HG02852 (cell line): Measurements from ENCODE around the gene POU2F3.

Source experiments
- ATAC-seq: cut with Tn5 transposase; IDR thresholded peaks from one replicate; pipeline ENCODE4 v1.9.1; 2021; ENCODE audit warnings: mild to moderate bottlenecking, moderate library complexity; ENCODE audit not compliant: unreplicated experiment

Gene POU2F3

GRCh38 chr11:120210626-120211521, 29.1 kb upstream of the POU2F3 start, which contains the start of gene OAF:
Gene OAF (plus strand): TSS chr11:120211032. CDS start chr11:120211280, 248 bp downstream.
- peak; percentile 84 for ATAC-seq

DNA sequence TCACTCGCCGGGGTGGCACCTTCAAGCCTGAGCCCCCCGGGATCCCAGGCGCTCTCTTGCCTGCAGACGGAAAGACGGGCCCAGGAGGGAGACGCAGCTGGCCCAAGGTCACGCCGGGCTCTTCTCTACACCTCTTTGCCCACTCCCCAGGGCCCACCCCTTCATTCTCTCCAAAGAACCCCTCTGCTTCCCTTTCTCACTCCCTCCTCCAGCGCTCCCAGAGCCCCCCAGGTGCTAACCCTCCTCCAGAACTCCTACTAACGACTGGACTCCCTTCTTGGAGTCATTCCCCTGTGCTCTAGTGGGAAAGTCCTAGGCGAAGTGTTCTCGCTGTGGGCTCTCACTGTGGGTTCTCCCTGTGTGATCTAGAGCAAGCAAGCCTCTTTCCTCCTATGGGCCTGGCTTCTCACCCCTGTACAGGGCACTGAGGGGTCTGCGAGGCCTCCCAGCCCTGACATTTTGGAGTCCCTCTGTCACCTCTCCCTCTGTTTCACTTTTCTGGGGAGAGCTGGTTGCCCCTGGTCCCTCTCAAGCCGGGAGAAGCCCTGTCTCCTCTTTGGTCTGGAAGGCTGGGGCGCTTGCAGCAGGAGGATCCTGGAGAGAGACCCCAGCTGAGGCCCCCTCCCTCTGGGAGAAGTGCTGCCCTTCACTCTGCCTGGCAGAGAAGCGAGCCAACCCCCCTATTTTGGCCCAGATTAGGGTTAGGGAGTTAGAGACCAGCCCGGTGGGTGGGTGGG, 28.2 kb upstream of the POU2F3 start:
- ATAC-seq: no peak

DNA sequence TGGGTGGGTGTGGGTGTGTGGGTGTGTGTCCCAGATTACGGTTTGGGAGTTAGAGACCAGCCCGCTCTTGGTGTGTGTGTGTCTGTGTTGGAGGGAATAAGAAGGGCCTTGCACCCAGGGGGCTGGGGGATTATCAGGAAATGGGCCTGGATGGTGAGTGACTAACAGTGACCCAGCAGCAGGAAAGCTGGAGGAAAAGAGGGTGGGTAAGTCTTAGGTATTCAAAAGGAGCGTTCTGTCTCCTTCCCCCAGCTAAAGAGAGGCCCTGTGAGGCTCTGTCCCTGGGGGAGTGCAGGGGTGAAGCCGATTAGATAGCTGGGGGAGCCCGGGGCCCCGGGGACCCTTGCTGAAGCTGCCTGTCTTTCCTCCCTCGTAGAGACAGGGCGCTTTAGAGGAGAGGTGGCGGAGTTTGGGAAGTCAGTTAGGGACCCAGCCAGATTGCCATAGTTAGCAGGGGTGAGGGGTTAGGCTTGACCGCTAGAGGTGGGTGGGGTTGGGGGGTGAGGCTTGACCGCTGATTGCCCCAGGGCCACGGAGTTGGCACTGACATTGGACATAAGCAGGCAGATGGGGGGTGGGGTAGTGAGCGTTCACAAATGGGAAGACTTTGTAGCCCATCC, 27.6 kb upstream of the POU2F3 start:
- no peak for ATAC-seq

GRCh38 chr11:120212926-120213325, 27.0 kb upstream of the POU2F3 start:
- ATAC-seq: no peak

GRCh38 chr11:120214581-120214980, 25.4 kb upstream of the POU2F3 start:
- no peak for ATAC-seq

GRCh38 chr11:120215634-120216033, 24.3 kb upstream of the POU2F3 start:
- no peak for ATAC-seq

- ATAC-seq: no peak
These were observed 23.4 kb upstream of the POU2F3 start for GRCh38 chr11:120216426-120217102.

- ATAC-seq: no peak
These were observed 22.4 kb upstream of the POU2F3 start for GRCh38 chr11:120217526-120217925.

GRCh38 chr11:120217941-120218694, 21.8 kb upstream of the POU2F3 start:
- ATAC-seq: no peak

- ATAC-seq: no peak
These were observed 21.3 kb upstream of the POU2F3 start for GRCh38 chr11:120218695-120219033.

GRCh38 chr11:120219232-120219937, 20.6 kb upstream of the POU2F3 start:
- ATAC-seq: no peak

DNA sequence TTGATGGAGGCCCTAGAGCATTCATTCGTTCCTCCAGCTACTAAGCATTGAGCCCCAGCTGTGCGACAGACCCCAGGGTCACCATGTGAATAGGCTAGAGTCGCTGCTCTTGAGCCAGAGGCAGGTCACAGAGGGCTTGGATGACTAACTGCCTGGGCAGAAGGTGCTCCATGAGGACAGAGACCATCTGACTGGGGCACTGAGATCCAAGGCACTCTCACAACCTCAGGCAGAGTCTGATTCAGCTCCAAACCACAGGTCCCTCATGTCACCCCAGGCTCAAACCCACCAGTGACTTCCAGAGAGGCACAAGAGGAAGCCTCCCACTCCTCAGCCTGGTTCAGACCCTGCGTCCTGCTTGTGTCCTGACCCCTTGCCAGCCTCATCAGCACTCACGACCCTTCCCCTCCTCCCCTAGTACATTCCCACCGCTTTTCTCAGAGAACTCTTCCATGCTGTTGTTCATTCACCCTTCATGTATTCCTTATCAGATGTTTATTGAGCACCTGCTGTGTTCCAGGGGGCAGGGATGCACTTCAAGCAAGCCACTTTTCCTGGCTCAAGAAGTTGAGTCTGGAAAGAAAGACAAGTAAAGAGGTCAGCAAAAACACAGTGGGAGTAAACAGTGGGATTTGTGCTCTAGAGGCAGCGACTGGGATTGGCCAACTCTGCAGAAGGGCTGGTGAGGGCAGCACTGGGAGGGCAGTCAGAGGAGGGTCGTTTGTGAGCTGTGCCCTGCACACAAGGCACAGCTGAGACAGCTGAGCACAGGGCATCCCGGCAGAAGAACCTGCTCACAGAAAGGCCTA, 19.8 kb upstream of the POU2F3 start:
- ATAC-seq: no peak

DNA sequence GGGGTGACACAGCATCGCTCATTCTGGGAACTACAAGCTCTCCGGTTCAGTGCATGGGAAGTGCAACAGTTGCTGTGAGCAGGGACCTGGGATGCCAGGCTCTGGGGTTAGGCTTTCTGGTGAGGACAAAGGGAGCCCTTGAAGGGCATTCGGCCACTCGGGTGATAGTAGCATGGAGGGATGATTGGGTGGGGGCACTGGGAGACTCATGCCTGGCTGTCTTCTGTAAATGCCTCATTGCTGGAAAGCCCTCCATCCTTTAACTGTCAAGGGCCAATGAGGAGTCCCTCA, 19.2 kb upstream of the POU2F3 start:
- no peak for ATAC-seq

GRCh38 chr11:120221115-120221752, 18.7 kb upstream of the POU2F3 start:
- no peak for ATAC-seq

DNA sequence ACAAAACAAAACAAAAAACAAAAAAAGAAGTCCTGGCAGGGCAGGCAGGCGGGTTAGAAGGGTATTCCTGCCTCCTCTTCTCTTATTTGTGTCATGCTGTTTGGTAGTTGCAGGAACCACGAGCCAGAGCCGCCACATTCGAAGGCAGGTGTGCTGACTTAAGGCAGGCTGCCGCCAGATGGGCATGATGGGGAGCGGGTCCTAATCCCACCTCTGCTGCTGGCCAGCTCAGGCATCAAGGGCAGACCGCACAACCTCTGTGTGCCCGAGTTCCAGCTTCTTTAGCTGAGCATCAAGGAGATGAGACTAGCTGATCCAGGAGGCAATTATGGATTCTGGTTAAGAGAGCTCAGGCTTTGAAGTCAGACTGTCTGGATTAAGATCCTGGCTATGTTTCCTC, 17.0 kb upstream of the POU2F3 start:
- no peak for ATAC-seq

- ATAC-seq: no peak
These were observed 16.1 kb upstream of the POU2F3 start for GRCh38 chr11:120223793-120224192.

DNA sequence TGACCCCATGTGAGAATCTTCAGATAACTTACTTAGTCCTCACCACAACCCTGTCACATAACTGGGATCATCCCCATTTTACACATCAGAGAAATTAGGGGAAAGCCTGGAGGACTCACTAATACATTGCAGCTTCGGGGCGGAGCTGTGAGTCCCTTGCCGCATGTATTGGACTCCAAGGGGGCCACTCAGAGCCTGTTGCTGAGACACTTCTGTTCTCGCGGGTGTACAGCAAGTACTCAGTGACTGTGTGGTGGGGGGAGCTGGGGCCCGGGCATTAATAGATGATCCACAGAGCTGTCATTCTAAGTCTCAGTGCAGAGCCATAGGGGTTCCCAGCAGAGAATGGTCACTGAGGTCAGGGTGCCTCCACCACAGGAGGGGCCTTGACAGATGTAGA, 15.6 kb upstream of the POU2F3 start:
- no peak for ATAC-seq

DNA sequence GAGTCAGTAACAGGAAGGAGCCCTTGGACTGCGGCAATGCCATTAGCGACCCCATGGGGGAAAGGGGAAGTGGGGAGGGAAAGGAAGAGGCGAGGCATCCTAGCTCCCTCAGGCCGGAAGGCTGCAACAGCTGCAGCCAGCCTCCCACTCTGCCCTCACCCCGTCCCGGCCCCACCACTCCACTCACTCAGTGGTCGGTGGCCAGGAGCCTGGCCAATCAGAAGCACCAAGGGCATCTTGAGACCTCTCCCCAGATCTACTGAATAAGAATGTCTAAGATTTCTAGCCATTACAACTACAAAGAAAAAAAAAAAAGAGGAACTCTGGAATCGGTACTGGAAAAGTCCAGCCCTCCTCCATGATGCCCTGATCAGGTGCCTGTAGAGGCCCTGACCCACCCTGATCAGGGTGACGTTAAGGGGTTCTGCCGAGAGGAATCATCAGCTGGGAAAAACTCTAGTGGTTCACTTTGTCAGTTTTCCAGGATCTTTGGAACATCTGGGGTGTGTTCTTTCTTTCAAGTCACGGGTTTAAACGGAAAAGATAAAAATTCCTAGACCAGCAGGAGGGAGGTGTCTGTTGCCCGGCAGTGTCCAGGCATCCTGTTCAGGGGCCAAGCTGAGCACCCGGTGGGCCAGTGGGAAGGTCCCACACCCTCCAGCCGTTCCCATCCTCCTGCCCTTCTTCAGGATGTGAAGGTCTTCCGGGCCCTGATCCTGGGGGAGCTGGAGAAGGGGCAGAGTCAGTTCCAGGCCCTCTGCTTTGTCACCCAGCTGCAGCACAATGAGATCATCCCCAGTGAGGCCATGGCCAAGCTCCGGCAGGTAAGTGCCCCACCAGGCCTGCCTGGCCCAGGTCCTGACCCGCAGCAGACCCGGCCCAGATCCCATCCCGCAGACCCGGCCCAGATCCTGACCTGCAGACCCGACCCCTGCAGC, 14.7 kb upstream of the POU2F3 start:
- ATAC-seq: no peak
